GM23338 (cell line): ENCODE data around the gene EYS.

Experiments used
- CREB1 ChIP-seq: fragments of 250-450 bp; sonication (Bioruptor Pico); IDR thresholded peaks from 2 replicates; pipeline ENCODE4 v1.5.0; 2020; ENCODE audit warnings: low read depth, mild to moderate bottlenecking, moderate library complexity
- EZH2 ChIP-seq: fragments of 200-600 bp; sonication (generic); IDR thresholded peaks from one replicate; pipeline ENCODE4 v1.8.0; 2017; ENCODE audit warnings: antibody characterized with exemption, mild to moderate bottlenecking, low read depth; ENCODE audit not compliant: unreplicated experiment
- EZH2phosphoT487 ChIP-seq: fragments of 200-600 bp; sonication (generic); IDR thresholded peaks from one replicate; pipeline ENCODE4 v1.8.1; 2018; ENCODE audit warnings: antibody characterized with exemption; ENCODE audit not compliant: unreplicated experiment
- JUNB ChIP-seq: IDR thresholded peaks from one replicate; pipeline ENCODE4 v1.6.1; 2016; ENCODE audit warnings: antibody characterized with exemption; ENCODE audit not compliant: unreplicated experiment
- NANOG ChIP-seq: IDR thresholded peaks from 2 replicates; pipeline ENCODE4 v1.6.1; 2016; ENCODE audit warnings: antibody characterized with exemption, borderline replicate concordance
- POLR2AphosphoS5 ChIP-seq: IDR thresholded peaks from 2 replicates; pipeline ENCODE4 v1.6.1; 2016; ENCODE audit warnings: antibody characterized with exemption, low read depth
- STAT1 ChIP-seq: IDR thresholded peaks from one replicate; pipeline ENCODE4 v1.6.1; 2016; ENCODE audit warnings: antibody characterized with exemption; ENCODE audit not compliant: unreplicated experiment
- ZNF114 ChIP-seq: fragments of 250-450 bp; sonication (Bioruptor Pico); IDR thresholded peaks from 2 replicates; pipeline ENCODE4 v1.5.0; 2020; ENCODE audit warnings: mild to moderate bottlenecking, moderate library complexity
- ZNF331 ChIP-seq: fragments of 250-450 bp; sonication (Bioruptor Pico); IDR thresholded peaks from 2 replicates; pipeline ENCODE4 v1.5.0; 2020; ENCODE audit warnings: low read depth, mild to moderate bottlenecking, moderate library complexity
- TF ChIP-seq, protein P1 (sequence below), 2 experiments: fragments of 200-600 bp in 1 of 2; sonication (generic) in 1 of 2; conservative IDR thresholded peaks; 2 replicates each; pipeline versions ENCODE4 v1.5.1 to v1.6.1; 2016 to 2017; ENCODE audit warnings: antibody characterized with exemption in 2 of 2, low read depth in 2 of 2, mild to moderate bottlenecking in 2 of 2, moderate library complexity in 1 of 2
- TF ChIP-seq, protein P2 (sequence below): IDR thresholded peaks from 2 replicates; pipeline ENCODE4 v1.6.1; 2016; ENCODE audit warnings: antibody characterized with exemption
- TF ChIP-seq, protein P3 (sequence below): IDR thresholded peaks from one replicate; pipeline ENCODE4 v1.6.1; 2018; ENCODE audit warnings: antibody characterized with exemption; ENCODE audit not compliant: unreplicated experiment
- TF ChIP-seq, protein P4 (sequence below): fragments of 250-450 bp; sonication (Bioruptor Pico); IDR thresholded peaks from 2 replicates; pipeline ENCODE4 v1.5.0; 2020; ENCODE audit warnings: mild to moderate bottlenecking, moderate library complexity

DNA sequence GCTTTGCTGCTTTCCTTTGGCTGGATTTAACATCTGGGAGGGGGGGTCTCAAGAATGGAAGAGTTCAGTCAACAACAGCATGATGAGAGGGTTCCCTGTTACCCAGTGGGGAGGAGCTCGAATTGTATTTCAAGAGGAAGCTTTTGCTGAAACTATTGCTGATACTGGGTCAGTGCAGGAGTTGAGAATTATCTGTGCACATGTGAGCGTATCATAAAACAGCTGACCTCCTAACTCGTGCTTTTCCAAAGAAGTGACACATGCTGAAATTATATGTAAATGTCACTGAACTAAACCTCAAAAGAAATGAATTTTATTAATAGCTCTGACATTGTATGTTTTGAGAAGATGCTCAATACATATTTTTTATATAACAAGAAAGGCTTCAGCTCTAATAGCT is 1975.1 kb downstream of the EYS start:
- TF ChIP-seq CREB1 (CRISPR knock-in tag): no peak
- no peak for TF ChIP-seq ZNF331 (CRISPR knock-in tag)
- TF ChIP-seq, protein P1, sequence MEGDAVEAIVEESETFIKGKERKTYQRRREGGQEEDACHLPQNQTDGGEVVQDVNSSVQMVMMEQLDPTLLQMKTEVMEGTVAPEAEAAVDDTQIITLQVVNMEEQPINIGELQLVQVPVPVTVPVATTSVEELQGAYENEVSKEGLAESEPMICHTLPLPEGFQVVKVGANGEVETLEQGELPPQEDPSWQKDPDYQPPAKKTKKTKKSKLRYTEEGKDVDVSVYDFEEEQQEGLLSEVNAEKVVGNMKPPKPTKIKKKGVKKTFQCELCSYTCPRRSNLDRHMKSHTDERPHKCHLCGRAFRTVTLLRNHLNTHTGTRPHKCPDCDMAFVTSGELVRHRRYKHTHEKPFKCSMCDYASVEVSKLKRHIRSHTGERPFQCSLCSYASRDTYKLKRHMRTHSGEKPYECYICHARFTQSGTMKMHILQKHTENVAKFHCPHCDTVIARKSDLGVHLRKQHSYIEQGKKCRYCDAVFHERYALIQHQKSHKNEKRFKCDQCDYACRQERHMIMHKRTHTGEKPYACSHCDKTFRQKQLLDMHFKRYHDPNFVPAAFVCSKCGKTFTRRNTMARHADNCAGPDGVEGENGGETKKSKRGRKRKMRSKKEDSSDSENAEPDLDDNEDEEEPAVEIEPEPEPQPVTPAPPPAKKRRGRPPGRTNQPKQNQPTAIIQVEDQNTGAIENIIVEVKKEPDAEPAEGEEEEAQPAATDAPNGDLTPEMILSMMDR (conservative IDR thresholded peaks at IDR 0.05; ENCODE audit: low read depth in 2 of 2): no peak
- TF ChIP-seq JUNB: no peak
- TF ChIP-seq EZH2: no peak
- TF ChIP-seq POLR2AphosphoS5: no peak
- TF ChIP-seq STAT1: no peak
- no peak for TF ChIP-seq EZH2phosphoT487
- TF ChIP-seq, protein P2, sequence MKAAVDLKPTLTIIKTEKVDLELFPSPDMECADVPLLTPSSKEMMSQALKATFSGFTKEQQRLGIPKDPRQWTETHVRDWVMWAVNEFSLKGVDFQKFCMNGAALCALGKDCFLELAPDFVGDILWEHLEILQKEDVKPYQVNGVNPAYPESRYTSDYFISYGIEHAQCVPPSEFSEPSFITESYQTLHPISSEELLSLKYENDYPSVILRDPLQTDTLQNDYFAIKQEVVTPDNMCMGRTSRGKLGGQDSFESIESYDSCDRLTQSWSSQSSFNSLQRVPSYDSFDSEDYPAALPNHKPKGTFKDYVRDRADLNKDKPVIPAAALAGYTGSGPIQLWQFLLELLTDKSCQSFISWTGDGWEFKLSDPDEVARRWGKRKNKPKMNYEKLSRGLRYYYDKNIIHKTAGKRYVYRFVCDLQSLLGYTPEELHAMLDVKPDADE: no peak
- TF ChIP-seq, protein P3, sequence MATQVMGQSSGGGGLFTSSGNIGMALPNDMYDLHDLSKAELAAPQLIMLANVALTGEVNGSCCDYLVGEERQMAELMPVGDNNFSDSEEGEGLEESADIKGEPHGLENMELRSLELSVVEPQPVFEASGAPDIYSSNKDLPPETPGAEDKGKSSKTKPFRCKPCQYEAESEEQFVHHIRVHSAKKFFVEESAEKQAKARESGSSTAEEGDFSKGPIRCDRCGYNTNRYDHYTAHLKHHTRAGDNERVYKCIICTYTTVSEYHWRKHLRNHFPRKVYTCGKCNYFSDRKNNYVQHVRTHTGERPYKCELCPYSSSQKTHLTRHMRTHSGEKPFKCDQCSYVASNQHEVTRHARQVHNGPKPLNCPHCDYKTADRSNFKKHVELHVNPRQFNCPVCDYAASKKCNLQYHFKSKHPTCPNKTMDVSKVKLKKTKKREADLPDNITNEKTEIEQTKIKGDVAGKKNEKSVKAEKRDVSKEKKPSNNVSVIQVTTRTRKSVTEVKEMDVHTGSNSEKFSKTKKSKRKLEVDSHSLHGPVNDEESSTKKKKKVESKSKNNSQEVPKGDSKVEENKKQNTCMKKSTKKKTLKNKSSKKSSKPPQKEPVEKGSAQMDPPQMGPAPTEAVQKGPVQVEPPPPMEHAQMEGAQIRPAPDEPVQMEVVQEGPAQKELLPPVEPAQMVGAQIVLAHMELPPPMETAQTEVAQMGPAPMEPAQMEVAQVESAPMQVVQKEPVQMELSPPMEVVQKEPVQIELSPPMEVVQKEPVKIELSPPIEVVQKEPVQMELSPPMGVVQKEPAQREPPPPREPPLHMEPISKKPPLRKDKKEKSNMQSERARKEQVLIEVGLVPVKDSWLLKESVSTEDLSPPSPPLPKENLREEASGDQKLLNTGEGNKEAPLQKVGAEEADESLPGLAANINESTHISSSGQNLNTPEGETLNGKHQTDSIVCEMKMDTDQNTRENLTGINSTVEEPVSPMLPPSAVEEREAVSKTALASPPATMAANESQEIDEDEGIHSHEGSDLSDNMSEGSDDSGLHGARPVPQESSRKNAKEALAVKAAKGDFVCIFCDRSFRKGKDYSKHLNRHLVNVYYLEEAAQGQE: no peak
- TF ChIP-seq ZNF114: no peak
- TF ChIP-seq NANOG: no peak
- TF ChIP-seq, protein P4, sequence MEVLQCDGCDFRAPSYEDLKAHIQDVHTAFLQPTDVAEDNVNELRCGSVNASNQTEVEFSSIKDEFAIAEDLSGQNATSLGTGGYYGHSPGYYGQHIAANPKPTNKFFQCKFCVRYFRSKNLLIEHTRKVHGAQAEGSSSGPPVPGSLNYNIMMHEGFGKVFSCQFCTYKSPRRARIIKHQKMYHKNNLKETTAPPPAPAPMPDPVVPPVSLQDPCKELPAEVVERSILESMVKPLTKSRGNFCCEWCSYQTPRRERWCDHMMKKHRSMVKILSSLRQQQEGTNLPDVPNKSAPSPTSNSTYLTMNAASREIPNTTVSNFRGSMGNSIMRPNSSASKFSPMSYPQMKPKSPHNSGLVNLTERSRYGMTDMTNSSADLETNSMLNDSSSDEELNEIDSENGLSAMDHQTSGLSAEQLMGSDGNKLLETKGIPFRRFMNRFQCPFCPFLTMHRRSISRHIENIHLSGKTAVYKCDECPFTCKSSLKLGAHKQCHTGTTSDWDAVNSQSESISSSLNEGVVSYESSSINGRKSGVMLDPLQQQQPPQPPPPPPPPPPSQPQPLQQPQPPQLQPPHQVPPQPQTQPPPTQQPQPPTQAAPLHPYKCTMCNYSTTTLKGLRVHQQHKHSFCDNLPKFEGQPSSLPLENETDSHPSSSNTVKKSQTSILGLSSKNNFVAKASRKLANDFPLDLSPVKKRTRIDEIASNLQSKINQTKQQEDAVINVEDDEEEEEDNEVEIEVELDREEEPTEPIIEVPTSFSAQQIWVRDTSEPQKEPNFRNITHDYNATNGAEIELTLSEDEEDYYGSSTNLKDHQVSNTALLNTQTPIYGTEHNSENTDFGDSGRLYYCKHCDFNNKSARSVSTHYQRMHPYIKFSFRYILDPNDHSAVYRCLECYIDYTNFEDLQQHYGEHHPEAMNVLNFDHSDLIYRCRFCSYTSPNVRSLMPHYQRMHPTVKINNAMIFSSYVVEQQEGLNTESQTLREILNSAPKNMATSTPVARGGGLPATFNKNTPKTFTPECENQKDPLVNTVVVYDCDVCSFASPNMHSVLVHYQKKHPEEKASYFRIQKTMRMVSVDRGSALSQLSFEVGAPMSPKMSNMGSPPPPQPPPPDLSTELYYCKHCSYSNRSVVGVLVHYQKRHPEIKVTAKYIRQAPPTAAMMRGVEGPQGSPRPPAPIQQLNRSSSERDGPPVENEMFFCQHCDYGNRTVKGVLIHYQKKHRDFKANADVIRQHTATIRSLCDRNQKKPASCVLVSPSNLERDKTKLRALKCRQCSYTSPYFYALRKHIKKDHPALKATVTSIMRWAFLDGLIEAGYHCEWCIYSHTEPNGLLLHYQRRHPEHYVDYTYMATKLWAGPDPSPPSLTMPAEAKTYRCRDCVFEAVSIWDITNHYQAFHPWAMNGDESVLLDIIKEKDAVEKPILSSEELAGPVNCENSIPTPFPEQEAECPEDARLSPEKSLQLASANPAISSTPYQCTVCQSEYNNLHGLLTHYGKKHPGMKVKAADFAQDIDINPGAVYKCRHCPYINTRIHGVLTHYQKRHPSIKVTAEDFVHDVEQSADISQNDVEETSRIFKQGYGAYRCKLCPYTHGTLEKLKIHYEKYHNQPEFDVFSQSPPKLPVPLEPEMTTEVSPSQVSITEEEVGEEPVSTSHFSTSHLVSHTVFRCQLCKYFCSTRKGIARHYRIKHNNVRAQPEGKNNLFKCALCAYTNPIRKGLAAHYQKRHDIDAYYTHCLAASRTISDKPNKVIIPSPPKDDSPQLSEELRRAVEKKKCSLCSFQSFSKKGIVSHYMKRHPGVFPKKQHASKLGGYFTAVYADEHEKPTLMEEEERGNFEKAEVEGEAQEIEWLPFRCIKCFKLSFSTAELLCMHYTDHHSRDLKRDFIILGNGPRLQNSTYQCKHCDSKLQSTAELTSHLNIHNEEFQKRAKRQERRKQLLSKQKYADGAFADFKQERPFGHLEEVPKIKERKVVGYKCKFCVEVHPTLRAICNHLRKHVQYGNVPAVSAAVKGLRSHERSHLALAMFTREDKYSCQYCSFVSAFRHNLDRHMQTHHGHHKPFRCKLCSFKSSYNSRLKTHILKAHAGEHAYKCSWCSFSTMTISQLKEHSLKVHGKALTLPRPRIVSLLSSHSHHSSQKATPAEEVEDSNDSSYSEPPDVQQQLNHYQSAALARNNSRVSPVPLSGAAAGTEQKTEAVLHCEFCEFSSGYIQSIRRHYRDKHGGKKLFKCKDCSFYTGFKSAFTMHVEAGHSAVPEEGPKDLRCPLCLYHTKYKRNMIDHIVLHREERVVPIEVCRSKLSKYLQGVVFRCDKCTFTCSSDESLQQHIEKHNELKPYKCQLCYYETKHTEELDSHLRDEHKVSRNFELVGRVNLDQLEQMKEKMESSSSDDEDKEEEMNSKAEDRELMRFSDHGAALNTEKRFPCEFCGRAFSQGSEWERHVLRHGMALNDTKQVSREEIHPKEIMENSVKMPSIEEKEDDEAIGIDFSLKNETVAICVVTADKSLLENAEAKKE (CRISPR knock-in tag): no peak
